DND-41 (cell line): ENCODE results near the gene RIPK4.

ENCODE experiments used
- EZH2 ChIP-seq: IDR thresholded peaks from 3 replicates; pipeline ENCODE4 v1.6.1; 2012; ENCODE audit warnings: borderline replicate concordance, low read depth, mild to moderate bottlenecking, moderate library complexity, low read length, inconsistent platforms; ENCODE audit not compliant: severe bottlenecking
- TF ChIP-seq, protein P1 (sequence below): IDR thresholded peaks from 2 replicates; pipeline ENCODE4 v1.5.1; 2012; ENCODE audit warnings: borderline replicate concordance, low read length, moderate library complexity, mild to moderate bottlenecking; ENCODE audit not compliant: poor library complexity, severe bottlenecking; ENCODE audit errors: extremely low read depth

DNA sequence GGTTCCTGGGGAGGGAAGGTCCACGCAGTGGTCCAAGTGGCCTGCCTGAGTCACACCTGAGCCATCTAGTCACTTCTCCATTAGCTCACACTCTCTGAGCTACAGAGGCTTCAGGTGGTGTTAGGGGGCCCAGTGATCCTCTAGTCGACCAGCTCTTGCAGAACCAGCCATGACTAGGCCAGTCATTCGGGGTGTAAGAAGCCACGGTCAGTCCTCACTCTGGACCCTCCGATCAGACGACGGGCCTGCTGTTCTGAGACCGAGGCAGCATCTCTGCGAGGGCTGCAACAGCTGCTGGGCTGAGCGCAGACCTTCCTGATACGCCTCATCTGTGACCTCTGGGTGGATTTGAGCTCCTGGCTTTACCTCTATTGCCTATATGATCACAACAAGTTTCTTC, 68.8 kb downstream of the RIPK4 start:
- no peak for TF ChIP-seq EZH2
- TF ChIP-seq, protein P1, sequence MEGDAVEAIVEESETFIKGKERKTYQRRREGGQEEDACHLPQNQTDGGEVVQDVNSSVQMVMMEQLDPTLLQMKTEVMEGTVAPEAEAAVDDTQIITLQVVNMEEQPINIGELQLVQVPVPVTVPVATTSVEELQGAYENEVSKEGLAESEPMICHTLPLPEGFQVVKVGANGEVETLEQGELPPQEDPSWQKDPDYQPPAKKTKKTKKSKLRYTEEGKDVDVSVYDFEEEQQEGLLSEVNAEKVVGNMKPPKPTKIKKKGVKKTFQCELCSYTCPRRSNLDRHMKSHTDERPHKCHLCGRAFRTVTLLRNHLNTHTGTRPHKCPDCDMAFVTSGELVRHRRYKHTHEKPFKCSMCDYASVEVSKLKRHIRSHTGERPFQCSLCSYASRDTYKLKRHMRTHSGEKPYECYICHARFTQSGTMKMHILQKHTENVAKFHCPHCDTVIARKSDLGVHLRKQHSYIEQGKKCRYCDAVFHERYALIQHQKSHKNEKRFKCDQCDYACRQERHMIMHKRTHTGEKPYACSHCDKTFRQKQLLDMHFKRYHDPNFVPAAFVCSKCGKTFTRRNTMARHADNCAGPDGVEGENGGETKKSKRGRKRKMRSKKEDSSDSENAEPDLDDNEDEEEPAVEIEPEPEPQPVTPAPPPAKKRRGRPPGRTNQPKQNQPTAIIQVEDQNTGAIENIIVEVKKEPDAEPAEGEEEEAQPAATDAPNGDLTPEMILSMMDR, result no peak
